GM19351 (cell line): ENCODE measurements around the gene GARIN5A.
"Not testable (repeated sequence)": the region's sequence is repeated elsewhere in the genome, so short reads cannot be mapped to it uniquely, and the experiment has no call there.

ENCODE experiments used
- ATAC-seq: cut with Tn5 transposase; IDR thresholded peaks from one replicate; pipeline ENCODE4 v1.9.1; 2021; ENCODE audit warnings: mild to moderate bottlenecking, moderate library complexity; ENCODE audit not compliant: unreplicated experiment

GARIN5A gene

GRCh38 chr19:50489461-50490011 lies 12.9 kb upstream of the GARIN5A start:
- ATAC-seq: no peak

DNA sequence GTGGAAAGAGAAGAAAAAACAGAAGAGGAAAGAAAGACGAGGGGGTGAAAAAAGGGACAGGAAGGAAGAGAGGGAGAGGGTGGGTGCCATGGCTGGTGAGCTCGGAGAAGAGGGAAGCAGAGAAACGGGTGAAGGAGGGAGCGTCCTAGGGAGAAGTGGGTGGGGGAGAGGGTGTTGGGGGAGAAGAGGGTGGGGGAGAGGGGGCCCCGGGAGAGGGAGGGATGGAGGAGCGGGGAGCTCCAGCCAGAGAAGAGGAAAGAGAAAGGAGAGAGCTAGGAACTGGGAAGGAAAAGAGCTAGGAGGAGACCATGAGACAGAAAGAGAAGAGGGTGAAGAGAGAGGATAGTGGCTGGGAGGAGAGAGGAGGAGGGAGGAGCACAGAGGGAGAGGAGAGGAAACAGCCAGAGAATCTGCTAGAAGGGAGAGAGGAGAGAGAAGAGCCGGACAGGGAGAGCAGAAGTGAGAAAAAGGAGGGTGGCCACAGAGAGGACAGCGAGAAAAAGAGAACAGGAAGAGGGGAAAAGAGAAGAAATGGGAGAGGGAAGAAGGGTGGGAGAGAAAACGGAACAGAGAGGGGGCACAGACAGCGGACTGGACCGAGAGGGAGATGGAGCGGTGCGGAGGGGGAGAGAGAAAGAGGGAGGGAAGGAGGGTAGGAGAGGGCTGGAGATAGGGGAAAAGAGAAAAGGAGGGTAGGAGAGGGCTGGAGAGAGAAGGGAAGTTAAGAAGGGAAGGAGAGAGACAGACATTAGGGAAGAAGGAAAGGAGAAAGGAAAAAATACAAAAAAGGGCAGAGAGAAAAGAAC lies 11.9 kb upstream of the GARIN5A start:
- no peak for ATAC-seq

DNA sequence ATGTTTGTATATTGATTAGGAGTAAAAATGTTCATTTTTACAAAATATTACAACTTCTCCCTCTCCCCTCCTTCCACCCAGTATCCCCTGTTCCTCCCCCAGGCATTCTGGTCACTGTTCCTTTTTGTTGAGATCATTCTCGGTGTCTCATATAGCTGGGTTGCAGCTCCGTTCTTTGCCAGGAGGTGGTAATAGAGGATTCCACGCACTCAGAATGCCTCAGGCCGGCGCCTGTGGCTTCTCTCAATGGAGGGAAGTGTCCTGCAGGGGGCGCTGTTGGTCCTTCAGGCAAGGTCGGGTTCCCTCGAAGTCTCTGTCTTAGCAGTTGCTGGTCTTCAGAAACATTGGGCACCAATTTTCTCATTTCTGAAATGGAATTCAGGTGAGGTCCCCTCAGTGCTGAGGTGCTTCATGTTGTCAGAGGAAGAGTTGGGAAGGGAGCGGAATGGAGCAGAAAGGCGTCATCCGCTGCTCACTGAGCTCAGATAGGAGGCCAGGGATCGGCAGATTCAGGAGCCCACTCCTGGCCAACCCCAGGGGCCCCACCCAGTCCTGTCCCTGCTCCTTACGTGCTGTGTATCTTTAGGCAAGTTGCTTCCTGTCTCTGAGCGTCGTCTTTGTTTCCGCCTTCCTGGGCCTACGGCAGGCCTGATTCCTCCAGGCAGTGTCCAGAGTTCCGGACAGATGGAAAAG lies 10.3 kb upstream of the GARIN5A start:
- no peak for ATAC-seq

GRCh38 chr19:50485284-50485955 lies 8.8 kb upstream of the GARIN5A start:
- no peak for ATAC-seq

- no peak for ATAC-seq
These were observed 6.3 kb upstream of the GARIN5A start for GRCh38 chr19:50482916-50483315.

- no peak for ATAC-seq
These were observed 5.7 kb upstream of the GARIN5A start for GRCh38 chr19:50482271-50482855.

DNA sequence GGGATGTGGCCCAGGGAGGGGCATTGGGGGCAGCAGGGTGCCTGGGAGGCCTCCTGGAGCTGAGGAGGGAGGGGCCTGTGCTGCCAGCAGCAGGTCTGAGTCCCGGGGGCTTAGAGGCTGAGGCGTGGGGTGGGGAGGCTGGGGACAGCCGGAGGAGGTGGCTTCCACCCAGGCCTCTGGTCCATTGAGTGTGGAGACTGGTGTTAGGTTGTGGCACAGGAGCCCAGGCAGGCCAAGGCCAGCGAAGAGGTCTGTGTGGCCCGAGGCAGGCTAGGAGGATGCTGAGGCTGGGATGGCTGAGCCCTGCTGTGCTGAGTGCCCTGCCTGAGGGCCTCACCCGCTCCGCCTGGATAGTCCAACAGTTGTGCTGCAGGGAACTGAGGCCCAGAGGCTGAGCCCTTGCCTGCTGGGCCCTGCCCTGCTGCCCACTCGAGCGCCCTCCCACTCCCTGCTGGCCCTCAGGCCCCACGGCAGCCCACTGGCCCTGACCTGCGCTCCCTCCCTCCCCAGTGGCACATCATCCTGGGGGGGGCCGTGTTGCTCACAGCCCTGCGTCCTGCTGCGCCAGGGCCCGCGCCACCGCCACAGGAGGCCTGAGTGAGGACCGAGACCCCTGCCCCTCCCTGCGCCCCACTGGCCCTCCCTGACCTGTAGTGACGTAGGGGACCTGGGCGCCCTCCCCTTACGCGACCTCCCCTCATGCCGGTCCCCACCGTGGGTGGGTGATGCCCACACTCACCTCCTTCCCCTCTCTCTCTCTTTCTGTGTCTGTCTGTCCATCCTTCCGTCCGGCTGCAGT lies 4.9 kb upstream of the GARIN5A start:
- no peak for ATAC-seq

GRCh38 chr19:50480281-50481111 lies 3.8 kb upstream of the GARIN5A start:
- no peak for ATAC-seq

DNA sequence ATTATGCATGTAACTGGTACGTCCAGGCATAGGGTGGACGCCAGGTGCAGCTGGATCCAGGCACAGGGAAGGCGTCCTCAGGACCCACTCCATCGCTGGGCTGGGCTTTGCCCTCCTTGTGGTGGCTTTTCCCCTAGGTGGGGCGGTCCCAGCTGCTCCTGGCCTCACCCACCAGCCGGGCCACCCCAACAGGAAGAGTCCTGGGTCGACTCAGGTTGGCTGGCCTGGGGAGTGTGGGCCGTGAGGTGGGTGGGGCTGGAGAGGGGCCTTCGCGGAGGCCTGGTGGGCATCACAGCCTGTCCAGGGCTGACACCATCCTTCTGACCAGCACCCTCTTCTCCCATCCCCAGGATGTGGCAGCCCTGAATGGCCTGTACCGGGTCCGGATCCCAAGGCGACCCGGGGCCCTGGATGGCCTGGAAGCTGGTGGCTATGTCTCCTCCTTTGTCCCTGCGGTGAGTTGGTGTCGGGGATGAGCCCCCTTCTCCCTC lies 3.2 kb upstream of the GARIN5A start:
- no peak for ATAC-seq

DNA sequence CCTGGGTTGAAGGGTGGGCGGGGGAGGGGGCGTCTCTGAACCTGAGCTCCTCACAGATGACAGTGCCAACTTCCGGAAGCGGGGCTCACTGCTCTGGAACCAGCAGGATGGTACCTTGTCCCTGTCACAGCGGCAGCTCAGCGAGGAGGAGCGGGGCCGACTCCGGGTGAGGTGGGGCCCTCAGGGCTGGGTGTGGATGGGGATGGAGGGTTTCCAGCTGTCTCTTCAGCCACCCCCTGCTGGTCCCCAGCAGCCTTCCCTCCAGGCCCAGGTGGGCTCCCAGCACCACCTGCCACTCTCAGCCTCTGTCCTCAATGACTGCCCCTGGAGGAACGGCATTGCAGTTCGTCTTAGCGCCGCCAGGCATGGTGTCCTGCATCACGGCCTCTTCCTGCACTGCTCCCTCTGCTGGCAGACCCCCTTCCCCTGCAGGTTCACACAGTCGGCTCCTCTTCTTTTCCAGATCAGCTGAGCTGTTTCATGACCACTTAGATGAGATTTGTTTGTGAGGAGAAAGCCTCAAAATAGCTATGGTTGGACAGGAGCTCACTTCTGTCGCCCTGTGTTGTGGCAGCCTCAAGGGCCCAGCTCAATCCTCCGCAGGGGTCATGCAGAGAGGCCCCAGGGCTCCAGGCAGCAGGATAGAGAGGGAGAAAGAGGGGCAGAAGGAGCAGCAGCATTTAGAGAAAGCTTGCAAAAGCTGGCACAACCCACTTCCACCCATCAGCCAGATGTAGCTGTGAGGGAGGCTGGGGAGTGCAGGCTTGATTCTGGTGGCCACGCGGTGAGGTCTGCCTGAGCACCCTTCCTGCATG lies 2.5 kb upstream of the GARIN5A start:
- ATAC-seq: no peak

GRCh38 chr19:50477751-50478515 lies 1.3 kb upstream of the GARIN5A start:
- ATAC-seq: no peak

- ATAC-seq: no peak
These were observed 225 bp upstream of the GARIN5A start for GRCh38 chr19:50476907-50477238.

DNA sequence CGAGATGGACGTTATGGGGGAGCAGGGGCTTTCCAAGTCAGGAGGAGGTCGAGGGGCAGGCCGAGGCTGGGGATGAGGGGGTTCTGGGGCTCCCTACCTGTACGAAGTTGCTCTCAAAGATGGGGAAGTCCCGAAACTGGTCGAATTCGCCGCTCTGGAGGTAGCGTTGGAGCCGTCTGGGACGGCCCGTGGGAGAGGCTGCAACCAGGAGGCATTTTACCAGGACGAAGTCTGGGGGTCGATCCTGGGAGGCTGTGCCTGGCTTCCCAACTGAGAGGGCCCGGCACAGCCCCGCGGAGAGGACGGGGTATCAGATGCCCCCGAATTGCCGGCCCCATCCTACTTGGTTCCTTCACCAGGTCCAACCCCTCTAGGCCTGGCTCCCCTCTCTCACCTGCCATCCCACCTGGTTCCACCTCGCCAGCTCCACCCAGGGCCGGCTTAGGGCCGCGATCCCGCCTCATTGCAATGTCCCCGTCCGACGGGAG lies 868 bp downstream of the GARIN5A start:
- no peak for ATAC-seq

- no peak for ATAC-seq
These were observed 1.5 kb downstream of the GARIN5A start for GRCh38 chr19:50475101-50475568.

DNA sequence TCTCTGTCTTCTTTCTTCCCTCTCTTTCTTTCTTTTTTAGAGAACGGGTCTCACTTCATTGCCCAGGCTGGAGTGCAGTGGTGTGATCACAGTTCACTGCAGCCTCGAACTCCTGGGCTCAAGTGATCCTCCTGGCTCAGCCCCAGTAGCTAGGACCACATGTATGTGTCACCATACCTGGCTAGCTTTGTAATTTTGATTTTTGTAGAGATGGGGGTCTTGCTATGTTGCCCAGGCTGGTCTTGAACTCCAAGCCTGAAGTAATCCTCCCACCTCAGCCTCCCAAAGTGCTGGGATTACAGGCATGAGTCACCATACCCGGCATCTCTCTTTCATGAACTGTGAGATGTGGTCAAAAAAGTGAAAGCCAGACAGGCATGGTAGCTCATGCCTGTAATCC lies 3.3 kb downstream of the GARIN5A start:
- not testable (repeated sequence) for ATAC-seq

DNA sequence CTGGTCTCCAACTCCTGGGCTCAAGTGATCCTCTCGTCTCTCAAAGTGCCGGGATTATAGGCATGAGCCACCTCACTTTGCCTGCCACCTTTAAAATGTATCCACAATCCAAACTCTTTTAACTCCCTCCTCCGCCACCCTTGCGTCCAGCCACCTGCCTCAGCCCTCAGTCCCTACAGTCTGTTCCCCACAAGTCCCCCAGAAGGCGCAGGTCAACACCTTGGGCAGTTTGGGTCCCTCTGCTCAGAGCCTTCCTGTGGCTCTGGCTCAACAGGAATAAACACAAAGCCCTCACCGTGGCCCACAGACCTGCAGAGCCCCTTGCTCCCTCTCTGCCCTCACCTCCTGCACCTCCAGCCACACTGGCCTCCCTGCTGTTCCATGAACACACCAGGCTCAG lies 7.8 kb downstream of the GARIN5A start:
- no peak for ATAC-seq

GRCh38 chr19:50467566-50467965 lies 9.1 kb downstream of the GARIN5A start:
- no peak for ATAC-seq

GRCh38 chr19:50466706-50467039 lies 10.0 kb downstream of the GARIN5A start:
- ATAC-seq: no peak
